Measurements from ENCODE around the gene SUPT7L. TPM values are rescaled to one million over a fixed set of nuclear protein-coding genes. Genes with fewer than 3 reads are reported as not detected.
"Not testable (repeated sequence)": the region's sequence is repeated elsewhere in the genome, so short reads cannot be mapped to it uniquely, and the experiment has no call there.

SUPT7L gene
- total and polyA plus RNA-seq, 4 experiments from 2014 or later, result 21.4 to 48.5 (median 34.1) TPM

GRCh38 chr2:27628767-27629709 lies 34.4 kb downstream of the SUPT7L start, which contains the start of the genes CCDC121 and GPN1:
Gene CCDC121 (minus strand): TSS chr2:27629012. CDS start chr2:27627799, 1,213 bp downstream.
Gene GPN1 (plus strand): TSS chr2:27629050. CDS start chr2:27629059, 9 bp downstream.
- Histone ChIP-seq H3K27me3 (ENCODE audit: insufficient read depth, low read length) (no peaks in the 10 kb centered on the region), H3K36me3 (ENCODE audit: insufficient read depth, low read length) (peaks cover 15% of the 10 kb centered on the region), H3K27ac (ENCODE audit: low read depth, low read length) (peak within 1 kb of the TSS; percentile 85), H3K4me3 (ENCODE audit: low read length in 2 of 2) (peak within 1 kb of the TSS; percentile 68 to 92), H3K9me3 (ENCODE audit: control insufficient read depth in 1 of 2, low read length in 2 of 2) (no peaks in the 10 kb centered on the region), H3K4me1 (ENCODE audit: insufficient read depth, low read length) (peaks cover 17% of the 10 kb centered on the region)
- POLR2A ChIA-PET (ENCODE audit: partially characterized antibody), result interaction anchor here (0.6 to 2.3 kb wide), 13 partner anchors 10 to 579 kb away, joined by 3 to 16 read pairs (median 4); partner anchors contain the start of genes ATRAID, EIF2B4, NRBP1 and PPM1G
- Mint-ChIP-seq H3K4me1 (peaks cover 9 to 21% (median 11%) of the 10 kb centered on the region in 4 donors), H3K4me3 (peak within 1 kb of the TSS in 2 of 8 donors; percentile 8 to 57), H3K27me3 (no peaks in the 10 kb centered on the region), H3K36me3 (peaks cover 24 to 40% of the 10 kb centered on the region in 2 donors), H3K27ac (peak within 1 kb of the TSS in 3 of 7 donors; percentile 76 to 85 (median 78)), H3K9me3 (no peaks in the 10 kb centered on the region)
- intact Hi-C loops (cut with micrococcal nuclease), result loop anchor here (1.0 to 5.0 kb wide), 4 partner anchors 34 to 272 kb away; partner anchors contain the start of genes GTF3C2, IFT172, SLC4A1AP and SUPT7L
- peak; percentile 93 to 98 (median 94) for DNase-seq
- CTCF ChIA-PET (ENCODE audit: partially characterized antibody), result interaction anchor here (1.6 kb wide), 2 partner anchors 54 to 542 kb away, joined by 3 to 6 read pairs; partner anchors contain the start of gene KHK

GRCh38 chr2:27627963-27628766 lies 35.2 kb downstream of the SUPT7L start:
- intact Hi-C loops (cut with micrococcal nuclease), result loop anchor here (1.0 to 5.0 kb wide), 3 partner anchors 139 to 271 kb away; partner anchors contain the start of genes GTF3C2, IFT172 and ZNF513
- H3K4me3 ChIP-seq (ENCODE audit: low read length in 2 of 2), result peak overlapping the region; percentile 68 to 92
- POLR2A ChIA-PET (ENCODE audit: partially characterized antibody), result interaction anchor here (0.5 to 2.3 kb wide), 15 partner anchors 11 to 1407 kb away, joined by 3 to 16 read pairs (median 4); partner anchors contain the start of genes ATRAID, EIF2B4, NRBP1 and PPM1G

GRCh38 chr2:27626921-27627320 lies 36.5 kb downstream of the SUPT7L start:
- DNase-seq; H3K27ac ChIP-seq (ENCODE audit: low read depth, low read length); H3K27me3 ChIP-seq (ENCODE audit: insufficient read depth, low read length); H3K9me3 ChIP-seq (ENCODE audit: control insufficient read depth in 1 of 2, low read length in 2 of 2); CTCF ChIA-PET (ENCODE audit: partially characterized antibody); POLR2A ChIA-PET (ENCODE audit: partially characterized antibody); H3K4me3 ChIP-seq (ENCODE audit: low read length in 2 of 2); H3K27me3 Mint-ChIP-seq; H3K9me3 Mint-ChIP-seq: not testable (repeated sequence)
- Mint-ChIP-seq H3K4me3 (peak overlapping the region in 1 of 8 donors; percentile 10), H3K27ac (peak overlapping the region in 6 of 7 donors; percentile 43 to 95 (median 80)), H3K36me3 (peaks cover 29 to 42% of the 10 kb centered on the region in 2 donors), H3K4me1 (peaks cover 6 to 15% (median 9%) of the 10 kb centered on the region in 4 donors)
- intact Hi-C loops (cut with micrococcal nuclease), result loop anchor here (5.0 kb wide), 1 partner anchor 270 kb away; the partner anchor contains the start of gene GTF3C2
- H3K36me3 ChIP-seq (ENCODE audit: insufficient read depth, low read length), result peaks cover 26% of the 10 kb centered on the region
- H3K4me1 ChIP-seq (ENCODE audit: insufficient read depth, low read length), result peaks cover 17% of the 10 kb centered on the region

More at GRCh38 chr2:27627963-27628766, 35.2 kb downstream of the SUPT7L start:
- no peak for DNase-seq
- H3K9me3 ChIP-seq (ENCODE audit: control insufficient read depth in 1 of 2, low read length in 2 of 2), result no peaks in the 10 kb centered on the region
- no peaks in the 10 kb centered on the region for H3K9me3 Mint-ChIP-seq
- CTCF ChIA-PET (ENCODE audit: partially characterized antibody), result interaction anchor here (1.6 kb wide), 2 partner anchors 55 to 541 kb away, joined by 3 to 6 read pairs; partner anchors contain the start of gene KHK
- H3K27ac Mint-ChIP-seq, result peak overlapping the region in 4 of 7 donors; percentile 54 to 85 (median 74)
- H3K4me1 Mint-ChIP-seq, result peaks cover 8 to 21% (median 11%) of the 10 kb centered on the region in 4 donors
- peak overlapping the region in 2 of 8 donors; percentile 8 to 57 for H3K4me3 Mint-ChIP-seq
- peak overlapping the region; percentile 85 for H3K27ac ChIP-seq (ENCODE audit: low read depth, low read length)
- peaks cover 17% of the 10 kb centered on the region for H3K4me1 ChIP-seq (ENCODE audit: insufficient read depth, low read length)
- H3K27me3 Mint-ChIP-seq, result no peaks in the 10 kb centered on the region
- peaks cover 23 to 41% of the 10 kb centered on the region in 2 donors for H3K36me3 Mint-ChIP-seq
- H3K27me3 ChIP-seq (ENCODE audit: insufficient read depth, low read length), result no peaks in the 10 kb centered on the region
- peaks cover 21% of the 10 kb centered on the region for H3K36me3 ChIP-seq (ENCODE audit: insufficient read depth, low read length)

- H3K9me3 Mint-ChIP-seq; CTCF ChIA-PET (ENCODE audit: partially characterized antibody); H3K4me3 Mint-ChIP-seq; H3K27me3 Mint-ChIP-seq; H3K27ac ChIP-seq (ENCODE audit: low read depth, low read length); H3K4me3 ChIP-seq (ENCODE audit: low read length in 2 of 2); H3K9me3 ChIP-seq (ENCODE audit: control insufficient read depth in 1 of 2, low read length in 2 of 2); POLR2A ChIA-PET (ENCODE audit: partially characterized antibody); DNase-seq; H3K27me3 ChIP-seq (ENCODE audit: insufficient read depth, low read length): not testable (repeated sequence)
- peaks cover 28 to 42% of the 10 kb centered on the region in 2 donors for H3K36me3 Mint-ChIP-seq
- peaks cover 4 to 11% (median 8%) of the 10 kb centered on the region in 4 donors for H3K4me1 Mint-ChIP-seq
- peaks cover 17% of the 10 kb centered on the region for H3K4me1 ChIP-seq (ENCODE audit: insufficient read depth, low read length)
- peaks cover 29% of the 10 kb centered on the region for H3K36me3 ChIP-seq (ENCODE audit: insufficient read depth, low read length)
- peak overlapping the region in 5 of 7 donors; percentile 11 to 77 (median 36) for H3K27ac Mint-ChIP-seq
- intact Hi-C loops (cut with micrococcal nuclease), result loop anchor here (5.0 kb wide), 1 partner anchor 269 kb away; the partner anchor contains the start of gene GTF3C2
These were observed 37.1 kb downstream of the SUPT7L start for GRCh38 chr2:27626323-27626722.

- Mint-ChIP-seq H3K9me3 (no peaks in the 10 kb centered on the region), H3K36me3 (peaks cover 30 to 46% of the 10 kb centered on the region in 2 donors), H3K27ac (peak overlapping the region in 1 of 7 donors; percentile 4), H3K4me1 (peaks cover 0 to 2% (median under 1%) of the 10 kb centered on the region in 4 donors), H3K4me3 (no peak overlapping the region), H3K27me3 (no peaks in the 10 kb centered on the region)
- Histone ChIP-seq H3K4me1 (ENCODE audit: insufficient read depth, low read length) (peaks cover 15% of the 10 kb centered on the region), H3K4me3 (ENCODE audit: low read length in 2 of 2) (no peak overlapping the region), H3K9me3 (ENCODE audit: control insufficient read depth in 1 of 2, low read length in 2 of 2) (no peaks in the 10 kb centered on the region), H3K27me3 (ENCODE audit: insufficient read depth, low read length) (no peaks in the 10 kb centered on the region), H3K36me3 (ENCODE audit: insufficient read depth, low read length) (peaks cover 36% of the 10 kb centered on the region), H3K27ac (ENCODE audit: low read depth, low read length) (no peak overlapping the region)
- intact Hi-C loops (cut with micrococcal nuclease), result loop anchor here (5.0 kb wide), 1 partner anchor 268 kb away; the partner anchor contains the start of gene GTF3C2
- POLR2A ChIA-PET (ENCODE audit: partially characterized antibody), result no interaction called here
- CTCF ChIA-PET (ENCODE audit: partially characterized antibody), result no interaction called here
- no peak for DNase-seq
These were observed 38.5 kb downstream of the SUPT7L start for GRCh38 chr2:27624943-27625342.

GRCh38 chr2:27622921-27623384 lies 40.5 kb downstream of the SUPT7L start:
- Mint-ChIP-seq H3K4me3 (no peak overlapping the region), H3K9me3 (no peaks in the 10 kb centered on the region), H3K4me1 (peaks cover 0 to 2% (median 0%) of the 10 kb centered on the region in 4 donors), H3K27ac (peak overlapping the region in 2 of 7 donors; percentile 4 to 22), H3K27me3 (no peaks in the 10 kb centered on the region), H3K36me3 (peaks cover 40 to 59% of the 10 kb centered on the region in 2 donors)
- Histone ChIP-seq H3K4me3 (ENCODE audit: low read length in 2 of 2) (no peak overlapping the region), H3K27me3 (ENCODE audit: insufficient read depth, low read length) (no peaks in the 10 kb centered on the region), H3K4me1 (ENCODE audit: insufficient read depth, low read length) (peaks cover 2% of the 10 kb centered on the region), H3K9me3 (ENCODE audit: control insufficient read depth in 1 of 2, low read length in 2 of 2) (no peaks in the 10 kb centered on the region), H3K27ac (ENCODE audit: low read depth, low read length) (no peak overlapping the region), H3K36me3 (ENCODE audit: insufficient read depth, low read length) (peaks cover 47% of the 10 kb centered on the region)
- CTCF ChIA-PET (ENCODE audit: partially characterized antibody), result no interaction called here
- no peak for DNase-seq
- POLR2A ChIA-PET (ENCODE audit: partially characterized antibody), result no interaction called here
- intact Hi-C loops (cut with micrococcal nuclease), result no loop called here
